Dedifferentiated amniotic fluid mesenchymal stem cell (primary cell): ENCODE results near the gene TNPO1.
"Not testable (repeated sequence)": the region's sequence is repeated elsewhere in the genome, so short reads cannot be mapped to it uniquely, and the experiment has no call there.

ENCODE experiments used
- DNase-seq: peaks from one replicate; pipeline ENCODE4 v3.0.0-alpha.2; 2016; ENCODE audit errors: extremely low spot score

Gene TNPO1

DNA sequence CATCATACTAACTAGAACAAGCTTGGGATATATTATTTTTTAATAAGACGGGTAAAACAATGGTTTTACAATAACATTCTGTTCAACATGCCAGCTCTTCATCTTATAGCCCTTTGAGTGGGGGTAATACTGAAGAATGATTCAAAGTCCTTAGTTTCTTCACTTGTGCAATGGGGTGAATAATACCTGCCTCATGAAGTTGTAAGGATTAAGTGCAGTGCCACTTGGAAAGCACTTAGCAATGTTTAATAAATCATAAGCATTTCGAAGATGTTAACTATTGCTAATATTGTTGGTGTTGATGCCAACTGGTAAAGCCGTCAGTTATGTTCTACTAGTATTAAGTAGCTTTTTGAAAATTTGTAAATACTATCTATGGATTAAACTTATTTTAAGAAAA, 38.0 kb downstream of the TNPO1 start:
- DNase-seq = no peak

GRCh38 chr5:72855821-72856220, 39.4 kb downstream of the TNPO1 start:
- DNase-seq = no peak

GRCh38 chr5:72857396-72857795, 40.9 kb downstream of the TNPO1 start:
- no peak for DNase-seq

DNA sequence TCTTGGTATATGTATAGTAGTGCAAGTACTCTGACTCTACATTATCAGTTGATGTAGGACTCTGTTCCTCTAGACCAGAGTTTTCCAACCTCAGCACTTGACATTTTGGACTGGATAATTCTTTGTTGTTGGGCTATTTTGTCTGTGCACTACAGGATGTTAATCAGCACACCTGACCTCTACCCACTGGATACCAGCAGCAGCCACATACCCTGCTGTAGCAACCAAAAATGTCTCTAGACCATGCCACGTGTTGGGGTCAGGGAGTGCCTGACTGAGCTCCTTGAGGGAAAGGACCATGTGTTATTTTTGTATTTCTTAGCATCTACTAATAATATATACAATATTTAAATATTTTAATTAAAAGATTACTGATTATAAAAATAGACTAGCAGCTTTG, 42.7 kb downstream of the TNPO1 start:
- no peak for DNase-seq

DNA sequence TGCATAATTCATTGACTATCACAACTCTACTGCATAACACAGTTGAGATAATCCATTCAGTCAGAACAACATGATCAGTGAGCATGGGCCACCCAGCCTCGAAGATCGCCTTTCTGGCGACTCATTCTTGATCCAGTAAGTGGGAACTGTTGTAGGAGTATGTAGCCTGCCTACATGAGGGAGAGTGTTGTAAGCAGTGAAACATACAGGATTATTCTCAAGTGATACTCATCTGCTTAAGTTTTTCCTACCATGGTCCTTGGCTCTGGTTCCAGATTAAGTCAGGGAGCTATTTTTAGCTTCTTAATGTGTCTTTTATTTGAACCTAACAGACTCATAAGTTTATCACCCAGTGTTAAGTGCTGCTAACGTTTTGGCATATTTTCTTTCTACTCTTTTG, 44.0 kb downstream of the TNPO1 start:
- no peak for DNase-seq

GRCh38 chr5:72871366-72872024, 55.0 kb downstream of the TNPO1 start:
- DNase-seq = no peak

- DNase-seq = no peak
Measured at GRCh38 chr5:72878854-72879253, 62.4 kb downstream of the TNPO1 start.

DNA sequence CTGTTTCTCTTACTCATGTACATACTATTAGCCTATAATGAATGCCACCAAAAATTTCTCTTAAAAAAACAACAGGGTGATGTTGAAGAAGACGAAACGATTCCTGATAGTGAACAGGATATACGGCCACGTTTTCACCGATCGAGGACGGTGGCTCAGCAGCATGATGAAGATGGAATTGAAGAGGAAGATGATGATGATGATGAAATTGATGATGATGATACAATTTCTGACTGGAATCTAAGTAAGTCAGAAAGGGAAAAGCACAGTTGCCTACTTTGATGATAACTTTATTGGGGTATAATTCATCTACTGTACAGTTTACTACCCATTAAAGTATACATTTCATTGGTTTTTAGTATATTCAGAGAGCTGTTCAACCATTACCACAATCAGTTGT, 66.5 kb downstream of the TNPO1 start:
- DNase-seq = no peak

GRCh38 chr5:72883850-72884249, 67.4 kb downstream of the TNPO1 start:
- DNase-seq = no peak

- no peak for DNase-seq
Measured at GRCh38 chr5:72884892-72885291, 68.4 kb downstream of the TNPO1 start.

- DNase-seq = no peak
Measured at GRCh38 chr5:72885824-72886223, 69.4 kb downstream of the TNPO1 start.

- DNase-seq = no peak
Measured at GRCh38 chr5:72888595-72888994, 72.1 kb downstream of the TNPO1 start.

- no peak for DNase-seq
Measured at GRCh38 chr5:72889324-72889723, 72.9 kb downstream of the TNPO1 start.

DNA sequence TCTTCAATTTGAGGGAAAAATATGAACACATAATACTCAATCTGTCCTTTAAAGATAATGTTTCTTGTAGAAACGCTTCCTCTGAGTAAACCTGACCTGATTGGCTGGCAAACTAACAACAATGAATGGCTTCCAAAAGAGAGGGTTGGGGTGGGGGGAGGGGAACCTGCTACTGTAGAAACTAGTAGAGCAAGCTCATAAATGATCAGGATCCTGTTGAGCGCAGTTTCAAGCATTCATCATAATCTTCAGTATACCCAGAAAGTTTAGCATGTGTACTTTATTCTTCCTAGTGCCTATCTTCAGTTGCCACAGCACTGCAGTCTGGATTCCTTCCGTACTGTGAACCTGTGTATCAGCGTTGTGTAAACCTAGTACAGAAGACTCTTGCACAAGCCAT, 76.4 kb downstream of the TNPO1 start:
- DNase-seq = no peak

DNA sequence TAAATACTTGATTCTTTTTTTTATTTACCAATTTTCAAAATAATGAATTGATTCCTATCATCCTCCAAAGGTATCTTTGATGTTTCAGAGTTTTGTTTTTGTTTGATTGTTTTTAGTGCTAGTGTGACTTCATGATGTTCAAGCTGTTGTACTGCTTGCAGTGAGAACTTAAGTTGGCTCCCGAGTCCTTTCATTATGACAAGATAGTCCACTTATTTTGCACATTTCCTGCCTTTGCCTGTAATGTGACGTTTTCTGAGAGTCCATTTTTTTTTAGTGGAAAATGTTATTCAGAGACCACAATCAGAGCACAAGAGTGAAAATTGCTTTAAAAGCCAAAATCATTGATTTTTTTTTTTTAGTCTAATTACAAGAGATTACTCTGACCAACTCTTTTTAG, 79.3 kb downstream of the TNPO1 start:
- DNase-seq = no peak

DNA sequence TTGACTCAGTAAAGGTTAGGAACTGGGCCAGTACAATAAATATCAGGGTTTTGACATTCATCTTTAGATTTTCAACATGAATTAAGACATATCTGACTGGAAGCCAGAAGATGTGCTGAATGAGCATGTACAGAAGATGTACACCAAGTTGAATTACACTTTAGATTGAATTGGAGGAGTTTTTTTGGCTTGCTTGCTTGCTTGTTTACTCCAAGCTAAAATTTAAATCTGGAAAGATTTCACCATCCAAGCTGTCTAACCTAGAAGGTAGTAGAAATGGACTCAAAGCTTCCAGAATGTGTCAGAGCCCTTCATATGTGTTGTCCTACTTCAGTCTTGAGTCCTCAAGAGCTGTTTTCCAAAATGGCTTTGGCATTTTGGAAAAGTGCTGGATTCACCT, 90.3 kb downstream of the TNPO1 start:
- no peak for DNase-seq

GRCh38 chr5:72908664-72909063, 92.2 kb downstream of the TNPO1 start:
- DNase-seq = no peak

DNA sequence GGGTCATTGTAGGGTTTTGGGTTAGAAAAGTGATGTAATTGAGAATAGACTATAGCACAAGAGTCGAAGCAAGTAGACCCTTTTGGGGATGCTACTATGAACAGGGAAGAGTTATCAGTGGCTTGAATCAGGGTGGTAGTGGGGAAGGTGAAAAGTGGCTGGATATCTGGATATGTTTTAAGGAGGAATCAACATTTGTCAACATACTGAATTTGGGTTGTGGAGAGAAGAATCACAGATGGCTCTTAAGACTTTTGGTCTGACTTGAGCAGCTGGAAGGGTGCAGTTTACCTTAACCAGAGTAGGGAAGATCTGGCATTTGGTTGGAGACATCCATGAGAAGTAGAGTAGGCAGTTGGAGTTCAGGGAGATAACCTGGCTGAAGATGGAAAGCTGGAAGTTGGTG, 100.9 kb downstream of the TNPO1 start:
- no peak for DNase-seq

- peak; percentile 39 for DNase-seq
Measured at GRCh38 chr5:72920690-72921502, 104.4 kb downstream of the TNPO1 start.

GRCh38 chr5:72921886-72922285, 105.4 kb downstream of the TNPO1 start:
- DNase-seq = no peak

DNA sequence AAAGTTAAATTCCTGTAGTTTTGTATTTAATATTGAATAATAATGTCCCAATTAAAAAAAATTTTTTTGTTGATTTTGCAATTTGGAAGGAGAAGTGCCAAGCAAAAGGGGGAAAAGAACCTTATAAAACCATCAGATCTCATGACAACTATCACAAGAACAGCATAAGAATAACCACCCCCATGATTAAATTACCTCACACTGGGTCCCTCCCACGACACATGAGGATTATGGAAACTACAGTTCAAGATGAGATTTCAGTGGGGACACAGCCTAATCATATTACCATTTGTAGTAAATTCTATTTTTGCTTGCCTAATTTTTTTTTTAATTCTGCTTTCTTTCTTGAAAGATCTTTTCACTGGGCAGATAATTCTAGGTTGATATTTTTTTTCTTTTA, 106.0 kb downstream of the TNPO1 start:
- no peak for DNase-seq

GRCh38 chr5:72925336-72926010, 109.0 kb downstream of the TNPO1 start:
- DNase-seq = no peak

- DNase-seq = not testable (repeated sequence)
Measured at GRCh38 chr5:72932686-72933085, 116.2 kb downstream of the TNPO1 start.
